Measurements from ENCODE around the gene DLEC1.
A peak's percentile ranks its signal among the peaks of the same experiment; 100 is the strongest.

DLEC1 gene

GRCh38 chr3:38000242-38000916 lies 38.6 kb upstream of the DLEC1 start:
- WGBS (ENCODE audit: extremely low coverage, insufficient coverage, low lambda C conversion rate), result no CpG with 5 or more reads among the region's 6 CpGs
- Histone ChIP-seq H3K36me3 (ENCODE audit: control insufficient read depth, insufficient read depth, low read length) (no peaks in the 10 kb centered on the region), H3K4me3 (ENCODE audit: low read length) (no peak overlapping the region), H3K4me1 (ENCODE audit: control insufficient read depth, low read depth, low read length) (peaks cover 6% of the 10 kb centered on the region), H3K18ac (ENCODE audit: low read length) (no peak overlapping the region), H3K27me3 (ENCODE audit: insufficient read depth, low read length, poor library complexity) (no peaks in the 10 kb centered on the region), H3K23ac (ENCODE audit: low read length) (no peak overlapping the region), H3K4me2 (ENCODE audit: low read length) (no peak overlapping the region), H3K79me2 (ENCODE audit: control insufficient read depth, insufficient read depth, low read length) (no peaks in the 10 kb centered on the region), H3K79me1 (ENCODE audit: low read length) (no peaks in the 10 kb centered on the region), H2BK15ac (replicated peaks; ENCODE audit: low read depth) (no peak overlapping the region), H3K9ac (ENCODE audit: low read length) (no peak overlapping the region), H3K4ac (ENCODE audit: low read depth, low read length) (no peak overlapping the region), H2BK5ac (ENCODE audit: low read length) (no peak overlapping the region), H2AK5ac (ENCODE audit: low read length) (no peak overlapping the region), H3K56ac (ENCODE audit: low read length) (no peak overlapping the region), H2BK120ac (ENCODE audit: low read depth, low read length) (no peak overlapping the region), H3K27ac (ENCODE audit: low read depth, low read length) (no peak overlapping the region), H4K5ac (ENCODE audit: low read length) (no peak overlapping the region), H4K8ac (ENCODE audit: low read depth, low read length) (no peak overlapping the region)
- no peak for DNase-seq

GRCh38 chr3:38000965-38001455 lies 38.0 kb upstream of the DLEC1 start:
- H3K4me1 ChIP-seq (ENCODE audit: control insufficient read depth, low read depth, low read length), result peaks cover 6% of the 10 kb centered on the region

GRCh38 chr3:38001456-38002081 lies 37.4 kb upstream of the DLEC1 start:
- Histone ChIP-seq H2BK5ac (ENCODE audit: low read length) (no peak overlapping the region), H3K79me1 (ENCODE audit: low read length) (no peaks in the 10 kb centered on the region), H3K4me3 (ENCODE audit: low read length) (no peak overlapping the region), H2AK5ac (ENCODE audit: low read length) (no peak overlapping the region), H3K56ac (ENCODE audit: low read length) (no peak overlapping the region), H3K27me3 (ENCODE audit: insufficient read depth, low read length, poor library complexity) (no peaks in the 10 kb centered on the region), H2BK120ac (ENCODE audit: low read depth, low read length) (no peak overlapping the region), H2BK15ac (replicated peaks; ENCODE audit: low read depth) (no peak overlapping the region), H3K4me2 (ENCODE audit: low read length) (no peak overlapping the region), H3K4me1 (ENCODE audit: control insufficient read depth, low read depth, low read length) (peaks cover 6% of the 10 kb centered on the region), H3K23ac (ENCODE audit: low read length) (no peak overlapping the region), H3K18ac (ENCODE audit: low read length) (no peak overlapping the region), H4K5ac (ENCODE audit: low read length) (no peak overlapping the region), H3K36me3 (ENCODE audit: control insufficient read depth, insufficient read depth, low read length) (no peaks in the 10 kb centered on the region), H4K8ac (ENCODE audit: low read depth, low read length) (no peak overlapping the region), H3K79me2 (ENCODE audit: control insufficient read depth, insufficient read depth, low read length) (no peaks in the 10 kb centered on the region), H3K9ac (ENCODE audit: low read length) (no peak overlapping the region), H3K27ac (ENCODE audit: low read depth, low read length) (no peak overlapping the region), H3K4ac (ENCODE audit: low read depth, low read length) (no peak overlapping the region)
- DNase-seq, result peak; percentile 61
- WGBS (ENCODE audit: extremely low coverage, insufficient coverage, low lambda C conversion rate), result no CpG with 5 or more reads among the region's 9 CpGs

More at GRCh38 chr3:38000965-38001455, 38.0 kb upstream of the DLEC1 start:
- Histone ChIP-seq H2BK5ac (ENCODE audit: low read length) (no peak overlapping the region), H4K5ac (ENCODE audit: low read length) (no peak overlapping the region), H2BK120ac (ENCODE audit: low read depth, low read length) (no peak overlapping the region), H2BK15ac (replicated peaks; ENCODE audit: low read depth) (no peak overlapping the region), H3K4me2 (ENCODE audit: low read length) (no peak overlapping the region), H3K9ac (ENCODE audit: low read length) (no peak overlapping the region), H3K4ac (ENCODE audit: low read depth, low read length) (no peak overlapping the region), H3K36me3 (ENCODE audit: control insufficient read depth, insufficient read depth, low read length) (no peaks in the 10 kb centered on the region), H3K18ac (ENCODE audit: low read length) (no peak overlapping the region), H4K8ac (ENCODE audit: low read depth, low read length) (no peak overlapping the region), H2AK5ac (ENCODE audit: low read length) (no peak overlapping the region), H3K23ac (ENCODE audit: low read length) (no peak overlapping the region), H3K4me3 (ENCODE audit: low read length) (no peak overlapping the region), H3K56ac (ENCODE audit: low read length) (no peak overlapping the region), H3K27ac (ENCODE audit: low read depth, low read length) (no peak overlapping the region), H3K27me3 (ENCODE audit: insufficient read depth, low read length, poor library complexity) (no peaks in the 10 kb centered on the region), H3K79me1 (ENCODE audit: low read length) (no peaks in the 10 kb centered on the region), H3K79me2 (ENCODE audit: control insufficient read depth, insufficient read depth, low read length) (no peaks in the 10 kb centered on the region)
- WGBS (ENCODE audit: extremely low coverage, insufficient coverage, low lambda C conversion rate), result no CpG with 5 or more reads among the region's 6 CpGs
- no peak for DNase-seq

- no peaks in the 10 kb centered on the region for H3K79me1 ChIP-seq (ENCODE audit: low read length)
- DNase-seq, result no peak
- no CpG with 5 or more reads among the region's 6 CpGs for whole genome bisulfite sequencing (ENCODE audit: extremely low coverage, insufficient coverage, low lambda C conversion rate)
These were observed 36.6 kb upstream of the DLEC1 start for GRCh38 chr3:38002291-38002876.

GRCh38 chr3:38002940-38003339 lies 36.1 kb upstream of the DLEC1 start:
- Histone ChIP-seq H2AK5ac (ENCODE audit: low read length) (no peak overlapping the region), H3K4me3 (ENCODE audit: low read length) (no peak overlapping the region), H3K27me3 (ENCODE audit: insufficient read depth, low read length, poor library complexity) (no peaks in the 10 kb centered on the region), H3K4ac (ENCODE audit: low read depth, low read length) (no peak overlapping the region), H4K8ac (ENCODE audit: low read depth, low read length) (no peak overlapping the region), H3K56ac (ENCODE audit: low read length) (no peak overlapping the region), H3K79me2 (ENCODE audit: control insufficient read depth, insufficient read depth, low read length) (no peaks in the 10 kb centered on the region), H3K4me2 (ENCODE audit: low read length) (no peak overlapping the region), H3K27ac (ENCODE audit: low read depth, low read length) (no peak overlapping the region), H3K9ac (ENCODE audit: low read length) (no peak overlapping the region), H3K79me1 (ENCODE audit: low read length) (no peaks in the 10 kb centered on the region), H3K18ac (ENCODE audit: low read length) (no peak overlapping the region), H2BK15ac (replicated peaks; ENCODE audit: low read depth) (no peak overlapping the region), H3K4me1 (ENCODE audit: control insufficient read depth, low read depth, low read length) (peaks cover 6% of the 10 kb centered on the region), H3K23ac (ENCODE audit: low read length) (no peak overlapping the region), H2BK120ac (ENCODE audit: low read depth, low read length) (no peak overlapping the region), H2BK5ac (ENCODE audit: low read length) (no peak overlapping the region), H4K5ac (ENCODE audit: low read length) (no peak overlapping the region), H3K36me3 (ENCODE audit: control insufficient read depth, insufficient read depth, low read length) (no peaks in the 10 kb centered on the region)
- no peak for DNase-seq
- no CpG with 5 or more reads among the region's 9 CpGs for WGBS (ENCODE audit: extremely low coverage, insufficient coverage, low lambda C conversion rate)

More at GRCh38 chr3:38002291-38002876, 36.6 kb upstream of the DLEC1 start:
- Histone ChIP-seq H3K18ac (ENCODE audit: low read length) (no peak overlapping the region), H3K23ac (ENCODE audit: low read length) (no peak overlapping the region), H2BK15ac (replicated peaks; ENCODE audit: low read depth) (no peak overlapping the region), H3K4me2 (ENCODE audit: low read length) (no peak overlapping the region), H3K56ac (ENCODE audit: low read length) (no peak overlapping the region), H3K4me1 (ENCODE audit: control insufficient read depth, low read depth, low read length) (peaks cover 6% of the 10 kb centered on the region), H3K4me3 (ENCODE audit: low read length) (no peak overlapping the region), H4K8ac (ENCODE audit: low read depth, low read length) (no peak overlapping the region), H3K36me3 (ENCODE audit: control insufficient read depth, insufficient read depth, low read length) (no peaks in the 10 kb centered on the region), H3K4ac (ENCODE audit: low read depth, low read length) (no peak overlapping the region), H3K79me2 (ENCODE audit: control insufficient read depth, insufficient read depth, low read length) (no peaks in the 10 kb centered on the region), H2BK5ac (ENCODE audit: low read length) (no peak overlapping the region), H2AK5ac (ENCODE audit: low read length) (no peak overlapping the region), H4K5ac (ENCODE audit: low read length) (no peak overlapping the region), H3K27ac (ENCODE audit: low read depth, low read length) (no peak overlapping the region), H2BK120ac (ENCODE audit: low read depth, low read length) (no peak overlapping the region), H3K9ac (ENCODE audit: low read length) (no peak overlapping the region), H3K27me3 (ENCODE audit: insufficient read depth, low read length, poor library complexity) (no peaks in the 10 kb centered on the region)

All from mesendoderm (in vitro differentiated cells).